Measurements from ENCODE around the gene CTAGE9.

DNA sequence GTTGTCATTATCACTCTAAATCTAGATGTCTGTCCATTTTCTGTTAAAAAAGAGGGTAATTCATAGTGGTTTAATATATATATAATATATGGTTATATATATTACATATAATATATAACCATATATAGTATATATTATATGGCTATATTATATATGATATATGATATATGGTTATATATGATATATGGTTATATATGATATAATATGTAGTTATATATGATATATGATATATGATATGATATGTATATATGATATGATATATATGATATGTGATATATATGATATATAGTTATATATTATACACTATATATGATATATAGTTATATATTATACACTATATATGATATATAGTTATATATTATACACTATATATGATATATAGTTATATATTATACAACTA is 18.2 kb downstream of the CTAGE9 start:
- TF ChIP-seq, protein P1, sequence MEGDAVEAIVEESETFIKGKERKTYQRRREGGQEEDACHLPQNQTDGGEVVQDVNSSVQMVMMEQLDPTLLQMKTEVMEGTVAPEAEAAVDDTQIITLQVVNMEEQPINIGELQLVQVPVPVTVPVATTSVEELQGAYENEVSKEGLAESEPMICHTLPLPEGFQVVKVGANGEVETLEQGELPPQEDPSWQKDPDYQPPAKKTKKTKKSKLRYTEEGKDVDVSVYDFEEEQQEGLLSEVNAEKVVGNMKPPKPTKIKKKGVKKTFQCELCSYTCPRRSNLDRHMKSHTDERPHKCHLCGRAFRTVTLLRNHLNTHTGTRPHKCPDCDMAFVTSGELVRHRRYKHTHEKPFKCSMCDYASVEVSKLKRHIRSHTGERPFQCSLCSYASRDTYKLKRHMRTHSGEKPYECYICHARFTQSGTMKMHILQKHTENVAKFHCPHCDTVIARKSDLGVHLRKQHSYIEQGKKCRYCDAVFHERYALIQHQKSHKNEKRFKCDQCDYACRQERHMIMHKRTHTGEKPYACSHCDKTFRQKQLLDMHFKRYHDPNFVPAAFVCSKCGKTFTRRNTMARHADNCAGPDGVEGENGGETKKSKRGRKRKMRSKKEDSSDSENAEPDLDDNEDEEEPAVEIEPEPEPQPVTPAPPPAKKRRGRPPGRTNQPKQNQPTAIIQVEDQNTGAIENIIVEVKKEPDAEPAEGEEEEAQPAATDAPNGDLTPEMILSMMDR (conservative IDR thresholded peaks at IDR 0.05) = no peak
- TF ChIP-seq ZFX (IDR thresholded peaks at IDR 0.05) = no peak

Measured in C4-2B (cell line).